Fibroblast of mammary gland (primary cell): ENCODE measurements around the gene NCOA6.

Experiments used
- DNase-seq: peaks from one replicate; pipeline ENCODE4 v3.0.0-alpha.2; 2010; ENCODE audit warnings: low read depth
- H3K4me3 ChIP-seq: 2 replicates; pipeline ENCODE4 v1.5.1; 2011; ENCODE audit warnings: low read depth, mild to moderate bottlenecking, low read length, moderate library complexity; ENCODE audit not compliant: control insufficient read depth
- CTCF ChIP-seq: conservative IDR thresholded peaks from 2 replicates; pipeline ENCODE4 v1.5.1; 2011; ENCODE audit warnings: low read depth, low read length, inconsistent platforms; ENCODE audit not compliant: control insufficient read depth, insufficient read depth

The NCOA6 gene

GRCh38 chr20:34776177-34776576 lies 49.3 kb downstream of the NCOA6 start:
- no peak for DNase-seq
- no peak for TF ChIP-seq CTCF
- H3K4me3 ChIP-seq, result no peak overlapping the region

DNA sequence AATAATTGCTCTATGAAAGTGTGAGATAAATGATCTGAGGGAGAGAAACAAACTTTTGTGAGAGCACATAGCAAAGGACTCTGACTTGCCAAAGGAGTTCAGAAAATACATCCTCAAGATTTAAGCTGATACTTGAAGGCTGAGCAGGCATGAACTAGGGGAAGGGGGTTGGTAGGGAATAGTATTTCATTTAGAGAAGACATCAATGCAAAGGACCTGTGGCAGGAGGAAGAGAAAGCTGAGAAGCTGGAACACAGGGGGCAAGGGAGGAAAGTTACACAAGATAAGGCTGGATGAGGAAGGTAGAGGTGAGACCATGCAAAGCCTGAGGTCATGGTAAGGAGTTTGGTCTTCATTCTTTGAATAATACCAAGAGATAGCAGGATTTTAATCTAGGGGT lies 50.6 kb downstream of the NCOA6 start:
- no peak for TF ChIP-seq CTCF

GRCh38 chr20:34774449-34774848 lies 51.0 kb downstream of the NCOA6 start:
- DNase-seq, result no peak
- TF ChIP-seq CTCF, result no peak
- H3K4me3 ChIP-seq, result no peak overlapping the region

More for the DNA sequence above, 50.6 kb downstream of the NCOA6 start:
- DNase-seq, result no peak
- H3K4me3 ChIP-seq, result no peak overlapping the region

DNA sequence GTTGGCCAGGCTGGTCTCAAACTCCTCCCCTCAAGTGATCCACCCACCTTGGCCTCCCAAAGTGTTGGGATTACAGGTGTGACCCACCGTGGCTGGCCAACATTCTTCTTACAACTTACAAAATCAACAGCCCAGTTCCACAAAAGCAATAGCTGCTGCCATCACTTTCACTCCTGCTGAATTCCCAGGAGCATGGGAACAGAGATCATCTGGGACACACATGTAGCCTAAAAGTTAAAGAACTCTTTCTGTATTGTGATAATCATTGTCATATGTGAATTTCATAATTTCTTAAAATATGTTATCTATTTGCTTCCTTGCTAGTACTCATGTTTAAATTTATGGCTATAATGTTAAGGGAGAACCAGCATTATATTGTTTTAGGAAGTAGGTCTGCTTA lies 51.7 kb downstream of the NCOA6 start:
- no peak overlapping the region for H3K4me3 ChIP-seq
- peak; percentile 45 for DNase-seq
- no peak for TF ChIP-seq CTCF

GRCh38 chr20:34772437-34772836 lies 53.0 kb downstream of the NCOA6 start:
- H3K4me3 ChIP-seq, result no peak overlapping the region
- no peak for TF ChIP-seq CTCF
- DNase-seq, result no peak

GRCh38 chr20:34771680-34772081 lies 53.8 kb downstream of the NCOA6 start:
- H3K4me3 ChIP-seq, result no peak overlapping the region
- no peak for TF ChIP-seq CTCF
- peak; percentile 24 for DNase-seq

DNA sequence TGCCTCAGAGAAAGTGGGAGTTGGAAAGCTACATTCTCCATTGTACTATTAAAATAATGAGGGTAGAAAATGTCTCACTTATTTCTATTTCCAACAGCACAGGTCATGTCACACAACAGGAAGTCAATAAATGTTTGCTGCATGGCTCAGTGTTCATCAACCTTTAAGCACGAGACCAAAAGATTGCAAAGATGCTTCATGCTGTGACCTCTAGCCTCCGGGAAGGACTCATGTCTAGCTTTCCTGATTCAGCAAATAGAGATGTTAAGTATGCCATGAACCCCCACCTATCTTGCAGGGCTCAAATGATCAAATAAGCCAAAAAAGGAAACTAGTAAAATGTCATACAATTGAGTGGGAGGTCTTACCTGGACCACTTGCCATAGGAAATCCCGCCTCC lies 57.4 kb downstream of the NCOA6 start:
- H3K4me3 ChIP-seq, result no peak overlapping the region
- DNase-seq, result peak; percentile 56
- TF ChIP-seq CTCF, result no peak
